Stimulated activated CD8-positive, alpha-beta memory T cell treated with anti-CD3 and anti-CD28 coated beads, Interleukin-12 subunit alpha, Interleukin-12 subunit beta, amount 100 ng/mL, for 1 hour (primary cell): Measurements from ENCODE around the gene NPPB.

Experiments
- DNase-seq: peaks from one replicate; pipeline ENCODE4 v3.0.0-alpha.2; 2020; ENCODE audit warnings: low read depth

NPPB gene

DNA sequence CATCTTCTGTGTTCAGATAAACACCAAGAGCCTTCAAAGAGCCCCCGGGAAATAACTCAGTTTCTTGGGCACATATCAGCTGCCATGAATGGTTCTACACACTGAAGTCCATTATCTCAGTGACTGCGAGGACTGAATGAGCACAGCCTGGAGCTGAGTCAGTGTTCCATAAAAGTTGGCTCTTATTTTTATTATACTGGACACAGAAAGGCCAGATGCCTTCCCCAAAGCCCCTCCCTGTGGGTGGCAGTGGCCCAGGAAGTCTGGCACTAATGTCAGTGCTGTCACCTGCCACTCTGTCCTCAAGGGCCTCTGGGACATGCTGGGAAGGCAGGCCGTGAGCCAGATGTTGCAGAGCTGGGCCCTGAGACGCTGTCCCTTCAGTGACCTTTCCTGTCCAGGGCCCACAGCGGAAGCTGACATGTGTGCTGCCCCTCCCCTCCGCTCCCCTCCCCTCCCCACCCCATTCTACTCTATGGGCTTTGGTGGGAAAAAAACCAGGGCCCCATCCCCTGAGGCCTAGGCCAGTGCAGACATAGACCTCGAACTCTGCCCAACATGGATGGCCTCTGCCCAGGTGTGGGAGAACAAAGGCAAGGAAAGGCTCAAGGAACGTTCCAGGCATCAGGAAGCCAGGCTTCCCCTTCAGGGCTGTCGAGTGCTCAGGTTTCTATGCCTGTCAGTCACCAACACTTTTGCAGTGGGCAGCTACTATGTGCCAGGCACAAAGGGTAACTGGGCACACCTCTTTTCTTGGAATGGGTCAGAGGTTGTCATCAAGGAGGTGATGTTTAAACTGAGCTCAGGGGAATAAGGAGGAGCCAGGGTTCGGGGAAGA lies 22.4 kb upstream of the NPPB start:
- no peak for DNase-seq

DNA sequence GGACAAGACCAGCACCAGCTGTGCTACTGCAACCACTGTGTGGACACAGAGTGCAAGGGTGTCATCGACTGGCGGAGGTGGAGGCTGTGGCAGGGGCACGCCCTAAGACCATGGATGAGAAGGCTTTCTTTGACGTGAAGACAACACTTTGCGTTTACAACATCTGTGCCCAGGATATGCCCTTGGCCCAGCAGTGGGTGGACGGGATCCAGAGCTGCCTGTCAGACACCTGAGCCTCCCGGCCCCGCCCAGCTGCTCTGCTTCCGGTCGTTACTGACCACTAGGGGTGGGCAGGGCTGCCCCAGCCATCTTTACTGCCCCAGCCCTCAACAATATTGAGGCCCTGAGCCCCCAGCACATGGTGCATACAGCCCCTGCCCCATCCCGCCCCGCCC lies 21.4 kb upstream of the NPPB start:
- no peak for DNase-seq

DNA sequence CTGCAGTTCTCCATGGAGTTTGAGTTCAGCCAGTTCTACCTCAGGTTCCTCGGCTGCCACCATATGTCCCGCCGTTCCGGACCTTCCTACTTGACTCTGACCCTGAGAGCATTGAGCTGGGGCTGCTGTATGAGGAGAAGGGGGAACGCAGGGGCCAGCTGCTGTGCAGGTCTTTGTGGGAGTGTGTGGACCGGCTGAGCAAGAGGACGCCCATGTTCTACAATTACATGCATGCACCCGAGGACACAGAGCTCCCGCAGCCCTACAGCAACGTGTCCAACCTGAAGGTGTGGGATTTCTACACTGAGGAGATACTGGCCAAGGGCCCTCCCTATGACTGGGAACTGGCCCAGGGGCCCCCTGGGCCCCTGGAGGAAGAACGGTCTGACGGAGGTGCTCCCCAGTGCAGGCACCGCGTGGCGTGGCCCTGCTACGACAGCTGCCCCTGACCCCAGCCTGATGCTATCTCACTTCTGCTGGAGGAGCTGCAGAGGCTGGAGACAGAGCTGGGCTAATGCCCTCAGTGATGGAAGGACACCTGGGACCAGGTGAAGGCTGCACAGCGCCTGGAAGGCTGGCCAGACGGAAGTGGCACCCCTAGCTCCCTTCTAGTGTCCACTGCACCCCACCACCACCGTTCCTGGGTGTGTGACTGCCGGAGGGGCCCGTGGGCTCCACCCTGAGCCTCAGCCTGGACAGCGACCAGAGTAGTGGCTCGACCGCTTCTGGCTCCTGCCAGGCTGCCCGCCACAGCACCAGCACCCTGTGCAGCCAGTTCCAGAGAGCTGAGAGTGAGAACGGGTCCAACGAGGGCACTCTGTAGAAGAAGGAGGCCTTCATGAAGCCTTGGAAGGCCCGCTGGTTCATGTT lies 20.8 kb upstream of the NPPB start:
- no peak for DNase-seq

DNA sequence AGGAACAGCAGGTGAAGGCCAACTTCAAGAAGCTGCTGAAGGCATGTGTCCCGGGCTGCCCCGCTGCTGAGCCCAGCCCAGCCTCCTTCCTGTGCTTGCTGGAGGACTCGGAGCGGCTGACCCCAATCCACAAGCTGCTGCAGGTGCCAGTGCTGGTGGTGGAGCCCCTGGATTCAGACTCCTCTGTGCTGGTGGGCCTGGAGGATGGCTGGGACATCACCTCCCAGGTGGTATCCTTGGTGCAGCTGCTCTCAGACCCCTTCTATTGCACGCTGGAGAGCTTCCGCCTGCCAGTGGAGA lies 20.1 kb upstream of the NPPB start:
- DNase-seq, result no peak

DNA sequence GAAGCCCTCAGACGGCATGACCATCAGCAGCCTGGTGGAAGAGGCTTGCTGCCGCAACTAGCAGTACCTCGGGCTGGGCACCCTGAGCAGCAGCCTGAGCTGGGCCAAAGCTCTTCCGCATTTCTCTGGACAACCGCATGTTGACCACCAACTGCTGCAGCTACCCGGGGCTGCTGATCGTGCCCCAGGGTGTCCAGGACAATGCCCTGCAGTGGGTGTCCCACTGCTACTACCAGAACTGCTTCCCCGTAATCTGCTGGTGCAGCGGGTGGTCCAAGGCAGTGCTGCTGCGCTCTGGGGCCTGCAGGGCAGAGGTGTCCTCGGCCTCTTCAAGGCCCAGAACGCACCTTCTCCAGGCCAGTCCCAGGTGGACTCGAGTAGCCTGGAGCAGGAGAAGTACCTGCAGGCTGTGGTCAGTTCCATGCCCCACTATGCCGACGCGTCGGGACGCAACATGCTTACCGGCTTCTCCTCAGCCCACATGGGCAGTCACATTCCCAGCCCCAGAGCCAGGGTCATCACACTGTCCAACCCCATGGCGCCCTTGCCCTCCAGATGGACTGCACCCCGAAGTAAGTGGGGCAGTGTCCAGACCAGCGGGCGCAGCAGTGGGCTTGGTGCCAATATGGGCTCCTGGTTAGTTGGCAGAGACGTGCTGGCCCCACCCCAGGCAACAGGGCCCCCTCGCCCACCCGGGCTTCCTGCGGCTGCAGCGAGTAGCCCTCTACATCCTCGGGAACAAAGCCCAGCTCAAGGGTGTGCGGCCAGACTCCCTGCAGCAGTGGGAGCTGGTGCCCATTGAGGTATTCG lies 19.5 kb upstream of the NPPB start:
- no peak for DNase-seq

DNA sequence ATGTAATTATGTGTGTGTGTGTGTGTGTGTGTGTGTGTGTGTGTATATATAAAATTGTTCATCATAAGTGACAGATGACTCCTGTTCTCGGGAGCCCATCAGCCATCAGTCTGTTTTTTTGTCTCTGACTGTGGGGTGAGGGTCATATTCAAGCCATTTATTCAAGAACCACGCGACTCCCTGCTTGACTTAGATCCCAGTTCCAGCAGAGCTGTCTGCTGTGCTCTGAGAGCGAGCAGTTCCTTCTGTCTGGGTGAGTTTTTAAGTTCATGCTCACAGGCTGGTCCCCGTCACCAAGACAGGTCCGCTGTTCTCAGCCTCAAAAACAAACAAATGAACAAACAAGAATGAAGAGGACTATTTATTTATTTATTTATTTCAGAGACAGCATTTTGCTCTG lies 18.3 kb upstream of the NPPB start:
- DNase-seq, result no peak

DNA sequence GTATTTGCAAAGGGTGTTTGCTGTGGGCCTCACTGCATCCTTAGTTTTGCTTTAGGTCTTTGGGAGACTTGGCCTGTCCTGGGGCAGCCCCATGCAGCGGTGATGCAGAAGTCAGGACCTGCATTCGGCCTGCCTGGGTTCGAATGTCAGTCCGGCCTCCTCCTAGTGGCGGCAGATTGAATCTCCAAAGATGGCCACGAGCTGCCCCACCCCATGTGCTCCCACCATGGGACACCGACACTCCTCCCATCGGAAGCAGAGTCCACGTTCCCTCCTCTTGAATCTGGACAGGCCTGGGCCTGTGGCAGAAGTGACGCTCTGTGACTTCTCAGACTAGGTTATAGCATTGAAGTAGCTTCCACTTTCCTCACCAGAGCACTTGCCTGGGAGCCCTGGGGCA lies 16.3 kb upstream of the NPPB start:
- no peak for DNase-seq

DNA sequence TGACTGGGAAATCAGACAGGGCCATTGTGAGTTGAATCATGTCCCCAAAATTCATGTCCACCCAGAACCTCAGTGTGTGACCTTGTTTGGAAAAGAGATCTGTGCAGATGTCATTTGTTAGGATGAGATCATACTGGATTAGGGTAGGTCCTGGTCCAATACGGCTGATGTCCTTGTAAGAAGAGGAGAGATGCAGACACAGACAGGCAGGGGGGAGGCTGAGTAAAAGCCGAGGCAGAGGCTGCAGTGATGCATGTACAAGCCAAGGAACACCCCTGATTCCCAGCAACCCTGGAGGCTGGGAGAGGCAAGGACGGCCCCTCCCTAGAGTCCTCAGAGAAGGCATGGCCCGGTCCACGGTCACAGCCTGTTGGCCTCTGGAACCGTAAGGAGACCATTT lies 15.9 kb upstream of the NPPB start:
- DNase-seq, result no peak

DNA sequence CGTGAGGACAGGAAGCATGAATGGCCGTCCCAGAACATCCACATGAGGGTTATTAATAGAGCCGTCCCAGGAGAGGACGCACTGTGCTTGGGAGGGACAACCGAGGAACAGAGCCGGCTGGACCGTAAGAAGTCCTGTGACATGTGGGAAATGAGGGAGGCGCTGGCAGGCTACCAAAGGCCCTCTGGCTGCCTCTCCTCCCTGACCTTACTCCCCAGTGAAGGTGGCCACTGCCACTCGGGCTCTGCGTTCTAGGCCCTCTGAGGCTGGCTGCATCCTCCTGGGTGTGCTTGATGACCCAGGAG lies 15.5 kb upstream of the NPPB start:
- DNase-seq, result no peak

DNA sequence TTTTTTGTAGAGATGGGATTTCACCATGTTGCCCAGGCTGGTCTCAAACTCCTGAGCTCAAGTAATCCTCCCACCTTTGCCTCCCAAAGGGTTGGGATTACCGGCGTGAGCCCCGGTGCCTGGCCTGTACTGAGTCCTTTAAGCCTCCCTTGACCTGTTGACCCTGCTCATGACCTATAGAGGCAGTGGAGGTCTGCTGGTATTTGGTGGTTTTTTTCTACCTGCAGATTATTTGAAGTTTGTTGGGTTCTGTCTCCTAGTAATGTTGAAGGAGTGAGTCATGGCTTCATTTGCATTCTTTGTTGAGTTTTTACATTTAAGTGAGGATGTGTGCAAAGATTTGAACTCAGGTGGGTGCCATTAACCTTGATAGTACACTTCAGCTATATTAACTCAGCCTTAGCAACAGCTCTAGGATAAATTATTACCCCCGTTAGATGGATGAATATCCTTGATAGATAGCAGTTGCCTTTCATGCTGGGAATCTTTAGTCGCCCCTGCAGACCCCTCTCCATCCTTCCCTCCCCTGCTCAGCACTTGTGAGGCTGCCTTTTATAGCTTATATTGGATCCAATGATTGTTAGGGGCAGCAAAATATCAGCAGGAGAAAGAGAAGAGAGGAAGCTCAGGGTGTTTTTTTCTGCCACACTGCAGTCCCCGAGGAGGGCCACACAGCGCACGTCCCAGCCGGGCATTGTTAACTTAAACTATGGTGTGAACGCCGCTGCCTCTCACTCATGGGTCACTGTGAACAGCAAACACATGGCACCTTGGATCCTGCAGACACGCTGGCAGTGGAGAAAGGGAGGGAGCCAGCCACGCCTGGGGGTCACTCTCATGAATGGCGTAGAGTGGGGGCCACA lies 14.9 kb upstream of the NPPB start:
- DNase-seq, result no peak

DNA sequence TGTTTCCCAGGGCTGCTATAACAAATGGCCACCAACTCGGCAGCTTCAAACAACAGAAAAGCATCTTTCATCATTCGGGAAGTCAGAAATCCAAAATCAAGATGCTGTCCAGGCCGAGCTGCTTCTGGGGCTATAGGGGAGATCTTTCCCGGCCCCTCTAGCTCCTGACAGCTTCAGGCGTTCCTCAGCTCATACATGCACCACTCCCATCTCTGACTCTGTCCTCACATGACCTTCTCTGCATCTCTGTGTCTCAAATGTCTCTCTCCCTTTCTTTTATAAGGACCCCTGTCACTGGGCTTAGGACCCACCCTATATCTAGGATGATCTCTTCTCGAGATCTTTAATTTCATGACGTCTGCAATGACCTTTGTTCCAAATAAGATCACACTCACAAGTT lies 13.8 kb upstream of the NPPB start:
- DNase-seq, result no peak

DNA sequence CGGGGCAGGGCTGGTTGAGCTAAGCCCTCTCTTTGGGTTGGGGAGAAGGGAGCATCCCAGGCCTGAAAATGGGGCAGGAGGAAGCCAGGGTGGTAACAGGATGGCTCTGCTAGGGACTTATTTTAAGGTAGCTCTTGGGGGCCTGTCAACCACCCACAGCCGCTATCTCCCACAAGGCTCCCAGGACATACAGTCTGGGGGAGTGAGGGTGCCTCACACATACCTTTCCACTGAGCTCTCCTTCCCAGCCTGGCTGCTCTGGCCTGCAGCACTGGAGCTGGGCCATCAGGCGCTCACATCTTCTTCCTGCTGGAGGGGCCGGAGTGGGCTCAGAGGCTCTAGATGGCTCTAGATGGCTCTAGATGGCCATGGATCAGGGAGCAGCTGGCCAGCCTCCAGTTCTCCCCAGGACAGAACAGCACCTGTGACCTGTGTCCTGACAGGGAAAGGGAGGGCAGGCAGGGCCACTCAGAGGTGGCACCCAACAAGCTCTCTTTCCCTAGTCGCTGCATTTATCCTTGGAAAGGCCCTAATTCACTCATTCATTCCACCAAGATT lies 11.0 kb upstream of the NPPB start:
- no peak for DNase-seq

DNA sequence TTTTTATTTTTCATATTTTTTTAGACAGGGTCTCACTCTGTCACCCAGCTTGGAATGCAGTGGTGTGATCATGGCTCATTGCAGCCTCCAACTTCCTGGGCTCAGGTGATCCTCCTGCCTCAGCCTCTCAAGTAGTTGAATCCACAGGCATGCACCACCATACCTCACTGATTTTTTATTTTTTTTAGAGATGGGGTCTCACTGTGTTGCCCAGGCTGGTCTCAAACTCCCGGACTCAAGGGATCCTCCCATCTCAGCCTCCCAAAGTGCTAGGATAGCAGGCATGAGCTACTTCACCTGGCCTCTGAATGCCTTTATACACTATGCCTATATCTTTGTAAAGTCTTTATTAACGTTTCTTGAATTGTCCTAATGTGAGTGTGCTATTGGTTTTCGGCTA lies 10.4 kb upstream of the NPPB start:
- no peak for DNase-seq

DNA sequence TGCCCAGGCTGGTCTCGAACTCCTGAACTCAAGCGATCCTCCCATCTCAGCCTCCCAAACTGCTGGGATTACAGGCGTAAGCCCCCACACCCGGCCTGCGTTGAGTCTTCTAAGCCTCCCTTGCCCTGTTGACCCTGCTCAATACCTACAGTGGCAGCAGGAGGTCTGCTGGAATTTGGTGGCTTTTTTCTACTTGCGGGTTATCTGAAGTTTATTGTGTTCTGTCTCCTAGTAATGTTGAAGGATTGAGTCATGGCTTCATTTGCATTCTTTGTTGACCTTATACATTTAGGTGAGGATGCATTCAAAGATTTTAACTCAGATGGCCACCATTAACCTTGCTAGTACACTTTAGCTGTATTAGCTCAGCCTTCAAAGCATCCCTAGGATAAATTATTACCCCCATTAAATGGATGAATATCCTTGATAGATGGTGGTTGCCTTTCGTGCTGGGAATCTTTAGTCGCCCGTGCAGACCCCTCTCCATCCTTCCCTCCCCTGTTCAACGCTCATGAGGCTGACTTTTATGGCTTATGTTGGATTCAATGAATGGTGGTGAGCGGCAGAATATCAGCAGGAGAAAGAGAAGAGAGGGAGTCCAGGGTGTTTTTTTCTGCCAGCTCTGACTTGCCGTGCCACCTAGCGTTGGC lies 9.7 kb upstream of the NPPB start:
- no peak for DNase-seq

DNA sequence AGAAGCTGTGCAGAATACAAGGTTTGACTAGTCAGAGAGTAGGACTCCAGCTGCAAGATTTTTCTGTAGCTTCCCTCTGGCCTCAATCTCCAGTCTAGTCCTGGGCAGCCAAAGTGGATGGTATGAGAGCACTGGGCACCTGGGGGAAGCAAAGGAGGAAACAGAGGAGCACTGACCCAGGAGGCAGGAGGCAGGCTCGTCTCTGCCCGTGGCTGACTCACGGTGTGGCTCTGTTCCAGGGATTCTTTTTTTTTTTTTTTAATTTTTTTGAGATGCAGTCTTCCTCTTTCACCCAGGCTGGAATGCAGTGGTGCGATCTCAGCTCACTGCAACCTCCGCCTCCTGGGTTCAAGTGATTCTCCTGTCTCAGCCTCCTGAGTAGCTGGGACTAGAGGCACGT lies 4.1 kb upstream of the NPPB start:
- DNase-seq, result no peak

DNA sequence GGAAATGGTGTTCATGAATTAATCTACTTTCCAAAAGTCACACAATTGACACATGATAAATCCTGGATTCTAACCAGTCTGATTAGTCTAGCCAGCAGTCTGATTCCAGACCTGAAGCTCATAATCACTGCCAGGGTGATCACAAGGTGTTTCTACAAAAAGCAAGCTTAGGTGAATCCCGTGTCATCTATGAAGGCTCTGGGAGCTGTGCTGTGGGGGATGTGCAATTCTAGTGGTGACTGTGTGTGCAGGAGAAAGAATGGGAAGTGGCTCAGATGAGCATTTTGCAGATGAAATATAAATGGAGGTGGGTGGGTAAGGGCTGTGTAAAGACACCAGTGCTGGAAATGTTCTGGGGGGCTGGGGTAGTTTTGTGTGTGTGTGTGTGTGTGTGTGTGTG lies 1.8 kb upstream of the NPPB start:
- DNase-seq, result no peak

DNA sequence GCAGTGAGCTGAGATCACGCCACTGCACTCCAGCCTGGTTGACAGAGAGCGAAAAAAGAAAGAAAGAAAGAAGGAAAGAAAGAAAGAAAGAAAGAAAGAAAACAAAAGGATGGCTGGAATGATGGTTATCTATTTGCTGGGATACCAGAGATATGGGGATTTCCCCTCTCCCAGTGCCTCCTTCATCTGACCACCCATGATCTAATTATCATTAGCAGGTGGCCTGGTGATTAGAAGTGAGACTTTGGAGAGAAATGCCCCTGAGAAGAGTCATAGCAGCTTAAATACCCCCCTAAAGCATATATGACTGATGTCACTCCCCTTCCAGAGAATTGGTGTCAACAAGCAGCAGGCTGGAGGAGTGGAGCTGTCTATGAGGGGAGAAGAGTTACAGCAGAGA lies 1.3 kb upstream of the NPPB start:
- no peak for DNase-seq

DNA sequence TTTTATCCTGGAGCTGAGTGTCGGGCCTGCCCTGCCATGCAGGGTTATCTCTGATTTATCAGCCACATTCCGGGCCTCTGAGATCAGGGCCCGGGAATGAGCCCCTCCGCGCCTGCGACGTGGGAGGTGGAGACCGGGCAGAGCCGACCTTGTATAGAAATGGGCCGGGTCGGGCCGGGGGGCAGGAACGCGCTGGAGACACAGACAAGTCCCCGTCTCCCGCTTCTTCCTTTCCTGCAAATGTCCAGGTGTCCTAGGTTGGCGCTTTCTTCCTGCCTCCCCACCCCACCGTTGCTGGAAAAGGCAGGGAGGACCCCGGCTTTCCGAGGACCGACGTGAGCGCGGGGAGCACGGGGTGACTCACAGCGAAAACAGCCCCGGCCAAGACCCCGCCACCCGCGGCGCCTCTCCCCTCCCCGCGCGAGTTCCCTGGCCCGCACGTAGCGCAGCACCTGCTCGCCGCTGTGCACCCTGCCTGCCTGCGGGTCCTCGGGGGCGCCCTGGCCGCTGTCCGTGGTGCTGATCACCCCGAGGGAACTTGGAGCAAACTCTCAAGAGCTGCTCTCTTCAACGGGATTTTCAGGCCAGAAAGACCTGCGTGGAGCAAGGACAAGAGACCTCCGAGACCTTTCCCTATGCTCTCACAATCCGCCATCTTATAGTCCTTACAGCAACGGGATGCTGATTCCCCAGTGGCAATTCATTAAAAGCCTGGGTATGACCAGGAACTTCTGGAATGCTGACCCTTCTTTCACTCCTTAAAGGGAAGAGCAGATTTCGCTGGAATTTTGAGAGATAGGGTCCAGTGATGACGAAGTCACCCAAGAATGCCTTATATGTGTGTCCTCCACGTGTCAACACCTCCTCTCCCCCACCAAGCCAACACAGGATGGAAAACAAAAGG lies 475 bp upstream of the NPPB start:
- peak; percentile 40 for DNase-seq

DNA sequence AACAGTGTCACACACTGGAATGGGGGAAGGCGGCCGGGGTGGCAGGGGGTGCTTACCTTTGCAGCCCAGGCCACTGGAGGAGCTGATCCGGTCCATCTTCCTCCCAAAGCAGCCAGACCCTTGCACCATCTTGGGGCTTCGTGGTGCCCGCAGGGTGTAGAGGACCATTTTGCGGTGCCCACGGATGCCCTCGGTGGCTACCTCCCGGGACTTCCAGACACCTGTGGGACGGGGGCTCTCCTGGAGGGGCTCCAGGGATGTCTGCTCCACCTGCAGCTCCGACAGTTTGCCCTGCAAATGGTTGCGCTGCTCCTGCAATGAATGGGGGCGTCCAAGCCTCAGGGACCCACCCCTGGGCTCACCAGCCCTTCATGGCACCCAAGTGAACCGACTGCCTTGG lies 587 bp downstream of the NPPB start:
- no peak for DNase-seq

DNA sequence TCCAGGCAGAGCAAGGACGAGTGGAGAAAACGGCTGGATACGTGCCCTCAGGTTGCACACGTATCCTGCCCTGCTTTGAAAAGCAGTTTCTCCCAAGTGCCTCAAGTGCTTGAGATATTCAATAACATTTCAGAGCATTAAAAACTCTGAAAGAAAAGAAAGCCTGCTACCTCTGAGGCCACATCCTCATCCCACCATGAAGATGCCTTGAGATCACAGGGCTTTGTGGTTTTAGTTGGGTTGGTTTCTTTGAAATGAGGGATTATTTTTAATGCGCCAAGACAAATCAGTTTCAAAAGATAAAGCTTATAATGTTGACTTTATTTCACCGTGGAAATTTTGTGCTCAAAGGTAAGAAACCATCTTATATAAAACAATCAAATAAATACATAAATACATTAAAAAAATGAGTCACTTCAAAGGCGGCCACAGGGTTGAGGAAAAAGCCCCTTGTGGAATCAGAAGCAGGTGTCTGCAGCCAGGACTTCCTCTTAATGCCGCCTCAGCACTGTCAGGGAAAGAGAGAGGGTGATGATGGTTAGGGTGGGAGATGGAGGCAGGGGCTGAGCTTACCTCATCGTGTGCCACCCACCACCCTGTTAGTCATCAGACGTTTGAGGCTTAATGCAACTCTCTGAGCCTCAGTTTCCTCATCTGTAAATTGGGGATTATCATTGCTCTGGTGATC lies 1.4 kb downstream of the NPPB start:
- DNase-seq, result no peak
